Ureter (tissue), 1 donor: ENCODE results near the gene KDM5A. TPM values are rescaled to one million over a fixed set of nuclear protein-coding genes. Genes with fewer than 3 reads are reported as not detected.

Source experiments
- DNase-seq: peaks from one replicate; pipeline ENCODE4 v3.0.0-alpha.2; 2020; ENCODE audit warnings: low spot score
- total RNA-seq: library from RNA; stranded (reverse); gene quantifications from one replicate; pipeline ENCODE4 v1.2.4, GENCODE V29; 2023
- donor health status: DM: yes; HTN: yes; CAD: no.

KDM5A gene
- total RNA-seq, 1 donor from 2014 or later = 101 TPM

- DNase-seq = no peak
These were observed 116.2 kb downstream of the KDM5A start for GRCh38 chr12:272942-273341.

DNA sequence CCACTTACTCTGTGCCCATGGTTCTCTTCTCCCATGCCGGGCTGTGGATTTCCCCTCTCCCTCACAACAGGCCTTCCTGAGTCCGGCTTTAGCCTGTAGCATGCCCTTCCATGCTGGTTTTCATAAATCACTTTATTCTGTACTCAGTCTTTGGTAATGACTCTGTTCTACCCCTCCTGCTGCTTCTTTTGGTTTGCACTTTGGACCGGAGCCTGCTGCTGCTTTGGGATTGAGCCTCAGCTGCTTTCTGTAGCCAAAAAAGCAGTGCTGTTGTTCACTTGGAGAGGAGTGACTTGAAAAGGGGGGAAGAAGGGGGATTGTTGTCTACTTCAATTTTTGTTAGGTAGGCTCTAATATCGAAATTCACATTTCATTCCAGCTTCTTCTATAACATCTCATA is 118.0 kb downstream of the KDM5A start:
- no peak for DNase-seq

GRCh38 chr12:269191-269590 is 119.9 kb downstream of the KDM5A start:
- DNase-seq = peak; percentile 60

DNA sequence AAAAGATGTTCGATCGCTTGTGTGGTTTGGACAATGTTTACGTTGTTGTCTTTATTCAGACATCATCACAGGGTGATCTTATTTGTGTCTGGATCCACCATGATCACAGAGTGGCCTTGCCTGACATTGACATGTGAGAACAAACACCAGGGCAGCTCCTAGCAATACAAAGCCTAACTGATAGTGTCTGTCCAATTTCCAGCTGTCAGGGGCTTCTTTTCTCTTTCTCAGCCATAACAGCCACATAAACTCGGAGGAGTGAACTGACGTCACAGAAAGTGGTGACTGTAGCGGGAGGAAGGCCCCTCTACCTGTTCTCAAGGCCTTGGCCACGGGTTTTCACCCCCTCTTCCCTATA is 120.7 kb downstream of the KDM5A start:
- no peak for DNase-seq

DNA sequence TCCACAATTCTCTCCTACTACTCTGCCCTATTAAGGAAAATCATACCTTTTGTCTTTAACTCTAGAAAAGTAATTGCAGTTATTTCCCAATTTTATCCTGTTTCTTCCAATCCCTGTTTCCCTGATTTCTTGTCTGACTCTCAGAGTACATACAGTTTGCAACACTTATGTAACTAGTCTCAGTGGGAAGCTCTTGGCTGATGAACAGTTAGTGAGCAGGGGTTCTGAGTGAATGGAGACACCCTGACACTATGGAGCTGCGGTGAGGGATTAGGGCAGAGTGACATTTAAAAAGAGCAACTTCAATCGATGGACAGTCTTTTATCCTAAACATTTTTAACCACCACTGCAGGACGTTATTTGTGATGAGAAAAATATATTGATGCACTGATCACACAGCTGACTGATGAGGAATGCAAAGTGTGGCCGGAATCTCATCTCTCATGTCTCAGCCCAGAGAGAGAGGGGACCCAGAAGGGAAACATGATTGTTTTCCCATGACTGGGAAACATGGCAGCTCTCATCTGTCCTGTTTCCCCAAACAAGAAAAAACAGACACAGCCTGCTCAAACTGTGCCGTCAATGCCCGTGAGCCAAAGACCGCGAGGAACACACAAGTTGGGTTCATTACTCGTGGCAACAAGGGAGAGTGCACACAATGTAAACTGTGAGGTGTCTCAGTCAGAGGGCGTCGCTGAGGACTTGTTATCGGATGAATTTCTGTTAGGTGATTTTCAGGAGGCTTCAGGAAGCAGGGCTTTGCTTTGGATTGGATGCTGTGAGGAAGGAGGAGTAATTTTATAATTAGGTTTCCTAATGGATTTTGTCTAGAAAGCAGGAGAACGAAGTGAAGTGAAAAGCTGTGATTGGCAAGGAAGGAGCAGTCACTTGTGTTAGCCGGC is 121.3 kb downstream of the KDM5A start:
- no peak for DNase-seq

GRCh38 chr12:265096-265495 is 124.0 kb downstream of the KDM5A start:
- no peak for DNase-seq

GRCh38 chr12:264269-264668 is 124.9 kb downstream of the KDM5A start:
- no peak for DNase-seq

DNA sequence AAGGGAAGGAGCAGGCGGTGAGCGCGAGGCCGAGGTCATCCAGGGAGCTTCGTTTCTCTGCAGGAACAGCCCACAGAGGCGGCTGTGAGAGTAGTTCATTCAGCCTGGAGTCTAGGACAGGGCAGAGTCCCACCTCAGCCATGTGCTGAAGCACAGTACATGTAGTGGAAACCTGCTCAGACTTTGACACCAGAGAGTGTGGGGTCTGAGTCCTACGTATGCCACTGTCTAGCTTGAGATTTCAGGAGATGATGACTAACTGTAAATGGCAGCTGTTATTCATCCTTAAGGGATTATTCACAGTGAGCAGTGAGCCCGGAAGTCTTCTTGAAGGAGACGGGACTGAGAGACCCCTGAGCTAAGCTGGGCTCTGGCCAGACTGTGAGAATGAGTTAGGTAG is 125.5 kb downstream of the KDM5A start:
- DNase-seq = no peak

DNA sequence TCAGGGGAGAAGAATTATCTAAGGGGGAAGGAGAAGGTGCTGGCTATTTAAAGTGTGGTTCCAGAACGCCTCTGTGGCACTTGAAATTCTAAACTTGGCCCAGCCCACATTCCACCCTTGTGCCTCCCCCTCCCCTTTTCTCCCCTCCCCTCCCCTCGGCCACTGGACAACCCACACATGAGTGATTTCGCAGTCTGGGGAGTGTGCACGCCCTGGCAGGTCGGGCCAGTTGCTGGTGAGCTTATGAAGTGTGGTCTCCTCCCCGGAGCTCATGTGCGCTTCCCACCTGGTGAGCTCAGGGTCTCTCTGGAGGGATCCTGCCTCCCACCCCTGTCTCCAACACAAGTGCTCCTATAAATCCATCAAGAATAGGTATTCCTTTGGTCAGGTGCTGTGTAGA is 126.3 kb downstream of the KDM5A start, which contains the start of gene SLC6A13:
TSS of gene SLC6A13 (minus strand) at position 20 of the 400 bp plus-strand sequence. CDS start 2,784 bp downstream, outside the sequence.
- DNase-seq = no peak

DNA sequence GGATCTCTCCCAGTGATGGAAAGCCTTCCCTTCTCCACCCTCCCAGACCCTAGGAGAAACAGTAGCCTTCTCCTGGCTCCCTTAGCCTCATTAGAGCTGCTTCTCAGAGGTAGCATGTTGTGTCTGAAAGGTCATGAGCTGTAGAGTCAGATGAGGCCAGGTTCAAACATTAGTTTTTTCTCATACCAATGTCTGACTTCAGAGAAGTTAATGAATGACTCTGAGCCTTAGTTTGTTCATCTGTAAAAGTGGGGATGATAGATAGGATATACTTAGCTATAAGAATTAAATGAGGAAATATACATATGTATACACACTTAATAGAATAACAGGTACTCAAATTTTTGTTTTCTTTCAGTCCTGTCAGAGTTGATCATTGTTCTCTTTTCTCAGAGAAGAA is 127.0 kb downstream of the KDM5A start:
- no peak for DNase-seq

DNA sequence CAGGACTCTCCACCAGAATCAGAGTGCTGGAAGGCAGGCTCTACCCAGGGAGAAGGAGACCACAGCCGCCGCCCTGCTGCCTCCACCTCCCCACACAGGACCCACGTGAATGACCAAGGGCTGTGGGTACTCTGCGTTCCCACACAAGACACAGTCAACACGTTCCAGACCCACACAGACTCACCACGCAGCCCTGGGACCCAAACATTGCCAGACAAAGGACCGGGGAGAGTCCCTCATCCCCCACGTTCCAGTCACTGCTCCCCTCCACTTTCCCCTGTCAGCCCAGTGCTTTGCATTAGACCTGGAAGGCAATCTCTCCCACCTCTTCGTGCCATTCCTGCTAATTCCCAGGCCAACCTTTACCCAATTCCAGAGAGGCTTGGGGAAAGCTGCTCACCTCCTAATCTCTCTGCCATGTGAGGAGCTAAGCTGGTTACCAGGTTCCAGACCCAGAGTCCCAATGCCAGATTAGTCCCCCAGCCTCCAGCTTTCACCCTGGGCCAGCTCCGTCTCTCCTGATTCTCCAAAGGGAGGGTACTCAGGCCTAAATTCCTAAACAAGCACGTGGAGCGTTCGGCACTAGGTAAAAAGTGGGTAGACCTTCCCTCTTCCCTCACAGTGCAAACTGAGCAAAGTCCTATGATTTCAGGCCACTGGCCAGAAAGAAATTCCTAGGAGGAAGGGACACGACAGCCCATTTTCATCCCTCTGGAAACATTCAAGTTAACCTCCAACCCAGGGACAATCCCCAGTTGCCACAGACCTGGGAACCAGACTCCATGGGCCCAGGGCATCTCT is 131.4 kb downstream of the KDM5A start:
- no peak for DNase-seq

DNA sequence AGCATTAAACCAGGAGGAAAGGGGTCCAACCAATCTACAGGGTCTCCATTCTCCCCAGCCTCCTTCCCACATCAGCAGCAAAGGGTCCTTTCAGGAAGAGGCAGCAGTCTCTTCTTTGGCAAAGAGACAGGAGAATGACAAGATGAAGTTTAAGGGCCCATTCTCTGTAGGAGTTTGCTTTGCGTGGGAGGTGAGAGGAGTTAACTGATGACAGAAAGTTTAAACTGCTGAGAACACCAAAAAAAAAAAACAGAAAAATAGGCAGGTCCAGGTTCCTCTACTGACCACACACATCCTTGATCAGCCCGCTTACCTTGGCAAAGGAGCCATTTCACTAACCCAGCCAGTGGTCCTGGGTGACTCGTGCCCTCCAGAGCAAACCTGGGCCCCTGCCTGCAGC is 132.2 kb downstream of the KDM5A start:
- DNase-seq = no peak

DNA sequence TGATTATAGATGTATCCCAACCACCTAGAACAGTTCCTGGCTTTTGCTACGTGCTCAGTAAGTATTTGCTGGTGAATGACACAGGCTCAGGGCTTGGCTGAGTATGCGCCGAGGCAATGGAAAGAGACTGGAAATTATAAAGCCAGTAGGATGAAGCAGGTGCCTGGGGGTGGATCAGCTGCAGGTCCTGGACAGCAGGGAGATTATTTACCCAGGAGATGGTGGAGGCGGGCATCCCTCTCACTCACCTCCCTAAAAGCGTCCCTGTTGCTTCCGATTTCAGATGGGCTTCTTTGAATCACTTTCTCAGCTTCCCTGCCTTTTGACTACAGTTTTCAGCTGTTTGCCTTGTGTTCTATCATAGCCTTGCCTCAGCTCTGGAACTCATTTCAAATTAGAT is 132.9 kb downstream of the KDM5A start:
- DNase-seq = no peak

GRCh38 chr12:254912-255311 is 134.2 kb downstream of the KDM5A start:
- no peak for DNase-seq

DNA sequence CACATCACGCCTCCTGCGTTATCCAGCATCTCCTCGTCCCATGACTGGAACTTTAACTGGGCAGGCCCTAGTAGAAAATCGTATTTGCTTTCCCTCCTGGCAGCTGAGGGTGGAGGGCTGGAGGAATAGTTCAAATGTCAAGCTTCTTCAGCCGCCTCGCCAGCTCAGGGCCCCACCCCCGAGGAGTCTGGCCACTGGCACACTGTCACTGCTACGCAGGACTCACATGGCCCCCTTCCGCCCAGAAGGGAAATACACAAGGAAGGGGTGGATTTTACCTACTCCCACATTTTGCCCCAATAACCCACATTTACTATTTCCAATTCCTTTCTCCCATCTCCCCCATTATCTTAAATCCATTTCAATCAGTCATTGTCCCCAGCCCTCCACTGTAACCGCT is 135.1 kb downstream of the KDM5A start:
- no peak for DNase-seq

DNA sequence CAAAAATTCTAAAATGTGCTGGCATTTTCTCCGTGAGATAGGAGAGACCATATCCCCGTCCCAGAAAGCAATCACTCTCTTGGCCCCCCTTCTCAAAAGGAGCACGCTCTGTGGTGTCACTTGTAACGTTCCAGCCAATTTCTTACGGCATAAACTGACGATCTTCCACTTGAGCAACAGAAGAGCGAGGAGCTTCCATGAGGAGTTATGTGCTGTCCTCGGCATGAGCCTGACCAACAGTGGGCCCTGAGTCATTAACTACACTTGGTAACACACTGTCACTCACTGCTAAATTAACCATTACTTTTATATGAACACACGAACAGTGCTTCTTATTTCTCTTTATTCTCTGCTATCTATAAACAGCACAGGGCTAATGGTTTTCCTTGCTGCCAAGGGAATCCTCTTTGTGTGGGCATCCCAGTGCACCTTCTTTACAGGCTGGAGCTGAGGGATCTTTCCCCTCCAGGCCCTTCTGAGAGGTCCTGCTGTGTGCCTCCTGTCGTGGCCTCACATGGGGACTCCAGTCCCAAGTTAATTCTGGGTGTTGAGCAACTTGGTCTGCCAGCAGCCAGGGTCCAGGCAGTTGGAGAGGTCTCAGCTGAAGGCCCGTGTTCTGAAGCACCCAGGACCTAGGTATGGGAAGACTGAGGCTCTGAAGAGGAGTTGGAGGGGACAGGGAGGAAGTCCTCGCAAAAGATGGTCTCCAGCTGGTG is 135.8 kb downstream of the KDM5A start:
- DNase-seq = no peak

DNA sequence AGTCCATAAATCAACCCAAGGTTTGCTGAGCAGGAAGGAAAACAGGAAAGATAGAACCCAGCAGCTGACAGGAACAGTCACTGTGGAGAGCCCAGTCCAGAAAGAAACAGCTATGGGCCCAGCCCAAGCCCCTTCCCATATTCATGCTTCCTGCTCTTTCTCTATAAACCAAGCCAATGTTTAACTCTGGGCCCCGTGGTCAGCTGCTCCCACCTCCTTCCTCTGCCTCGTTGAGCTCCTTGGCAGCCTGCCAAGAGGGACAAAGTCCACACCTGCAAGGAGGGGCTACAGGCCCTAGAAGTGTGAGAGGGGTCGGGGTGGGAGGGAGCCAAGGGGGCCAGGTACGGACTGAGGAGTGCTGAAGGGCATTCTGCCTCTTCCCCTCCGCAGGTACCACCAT is 136.5 kb downstream of the KDM5A start:
- DNase-seq = no peak

DNA sequence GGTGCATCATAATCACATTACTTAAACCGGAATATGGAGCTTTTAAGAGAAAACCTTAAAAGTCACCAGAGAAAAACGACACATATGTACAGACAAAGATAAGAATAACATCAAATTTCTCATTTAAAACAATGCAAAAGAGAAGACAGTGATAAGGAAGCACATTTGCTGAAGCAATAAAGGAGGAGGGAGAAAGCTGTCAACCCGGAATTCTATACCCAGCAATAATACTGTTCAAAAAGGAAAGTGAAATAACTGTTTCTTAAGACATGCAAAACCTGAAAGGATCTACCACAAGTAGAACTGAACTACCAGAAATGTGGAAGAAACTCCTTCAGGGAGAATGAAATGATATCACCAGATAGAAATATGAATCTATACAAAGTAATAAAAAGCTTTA is 141.8 kb downstream of the KDM5A start:
- DNase-seq = no peak

DNA sequence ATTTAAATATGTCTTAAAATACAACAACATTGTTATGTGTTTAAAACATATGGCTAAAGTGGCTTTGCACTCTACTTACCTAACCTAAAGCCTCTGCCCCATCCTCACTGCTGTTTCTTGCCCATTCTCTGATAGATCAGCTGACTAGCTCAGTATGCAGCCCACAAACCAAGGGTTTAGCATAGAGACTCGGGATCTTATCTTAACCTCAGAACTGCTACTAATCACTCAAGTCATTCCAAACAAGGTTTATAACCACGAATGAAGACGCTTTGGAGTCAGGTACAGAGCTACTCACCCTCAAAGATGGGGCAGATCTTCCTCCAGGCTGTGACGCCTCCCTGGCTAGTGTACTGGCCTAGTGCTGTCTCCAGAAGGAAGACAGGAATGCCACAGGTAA is 145.7 kb downstream of the KDM5A start:
- DNase-seq = no peak

GRCh38 chr12:242496-242895 is 146.6 kb downstream of the KDM5A start:
- no peak for DNase-seq

DNA sequence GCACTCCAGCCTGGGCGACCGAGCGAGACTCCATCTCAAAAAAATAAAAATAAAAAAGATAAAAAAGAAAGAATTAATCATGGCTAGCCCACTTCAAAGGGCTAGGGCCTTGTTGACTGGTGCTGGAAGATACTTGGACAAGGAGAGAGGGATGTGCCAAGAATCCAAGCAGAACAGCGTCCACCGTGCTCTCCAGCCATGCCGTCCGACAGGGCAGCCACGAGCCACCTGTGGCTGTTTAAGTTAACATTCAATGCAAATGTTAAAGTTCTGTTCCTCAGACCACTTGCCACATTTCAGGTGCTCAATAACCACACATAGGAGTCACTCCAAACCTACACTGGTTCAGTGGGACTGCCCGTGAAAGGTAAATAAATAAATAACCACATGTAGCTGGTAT is 147.9 kb downstream of the KDM5A start:
- DNase-seq = no peak

DNA sequence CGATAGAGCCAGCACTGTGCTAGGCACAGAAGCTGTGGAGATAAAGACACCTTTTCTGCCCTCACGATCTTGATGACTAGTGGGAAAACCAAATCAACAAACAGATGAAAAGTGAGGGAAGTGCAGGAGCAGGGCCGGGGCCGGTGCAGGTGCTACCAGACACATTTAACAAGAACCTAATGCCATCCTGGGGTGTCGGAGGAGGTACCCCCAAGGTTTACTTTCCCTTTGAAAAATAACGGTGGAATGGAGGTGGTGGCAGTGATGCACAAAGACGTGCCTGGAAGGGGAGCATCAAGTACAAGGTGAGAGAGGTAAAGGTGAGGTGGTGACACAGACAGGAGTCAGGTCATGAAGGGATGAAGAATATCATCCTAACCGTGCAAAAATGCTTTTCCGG is 148.6 kb downstream of the KDM5A start:
- no peak for DNase-seq
